Stomach (tissue), 9 donors: Measurements from ENCODE around the gene NDUFA9. TPM values are rescaled to one million over a fixed set of nuclear protein-coding genes. Genes with fewer than 3 reads are reported as not detected.

ENCODE experiments used
- DNase-seq, 2 donors: peaks; one replicate each; pipeline versions ENCODE4 v3.0.0 to v3.0.0-alpha.2; 2013 to 2019
- H3K27ac ChIP-seq, 5 donors: fragments of 200-600 bp in 4 of 5; sonication (generic) in 4 of 5; one replicate each; pipeline ENCODE4 v1.5.1; 2013 to 2019; ENCODE audit warnings: mild to moderate bottlenecking in 1 of 5, moderate library complexity in 1 of 5
- H3K27me3 ChIP-seq, 3 donors: fragments of 200-600 bp; sonication (generic); one replicate each; pipeline ENCODE4 v1.5.1; 2017 to 2019; ENCODE audit warnings: mixed run types in 1 of 3
- H3K36me3 ChIP-seq, 4 donors: fragments of 200-600 bp; sonication (generic); 1 replicate in 3 of 4; 2 replicates in 1 of 4; pipeline ENCODE4 v1.5.1; 2016 to 2019
- H3K4me1 ChIP-seq, 4 donors: fragments of 200-600 bp; sonication (generic); one replicate each; pipeline ENCODE4 v1.5.1; 2016 to 2019
- H3K4me3 ChIP-seq, 4 donors: fragments of 200-600 bp; sonication (generic) in 3 of 4; one replicate each; pipeline ENCODE4 v1.5.1; 2016 to 2019; ENCODE audit warnings: mild to moderate bottlenecking in 1 of 4
- H3K9me3 ChIP-seq, 4 donors: fragments of 200-600 bp; sonication (generic); one replicate each; pipeline ENCODE4 v1.5.1; 2016 to 2019
- CTCF ChIP-seq, 7 experiments: fragments of 450-650 bp in 4 of 7; fragments of 200-600 bp in 3 of 7; sonication (generic) in 3 of 7; IDR thresholded peaks; one replicate each; pipeline ENCODE4 v1.5.1; 2016 to 2019; ENCODE audit warnings: antibody characterized with exemption in 7 of 7, control low read depth in 2 of 7, mild to moderate bottlenecking in 1 of 7
- EP300 ChIP-seq: sonication (generic); formaldehyde crosslinking; IDR thresholded peaks from one replicate; pipeline ENCODE4 v1.6.1; 2017; ENCODE audit warnings: antibody characterized with exemption
- POLR2A ChIP-seq, 4 donors: fragments of 450-650 bp; IDR thresholded peaks; one replicate each; pipeline ENCODE4 v1.6.1; 2016; ENCODE audit warnings: antibody characterized with exemption in 4 of 4, control low read depth in 2 of 4, mild to moderate bottlenecking in 1 of 4, moderate library complexity in 1 of 4
- POLR2AphosphoS5 ChIP-seq, 3 donors: sonication (generic); formaldehyde crosslinking; IDR thresholded peaks; one replicate each; pipeline ENCODE4 v1.6.1; 2016; ENCODE audit warnings: antibody characterized with exemption in 3 of 3
- WGBS, 5 donors: extraction: QIAGEN DNeasy Blood & Tissue Kit in 3 of 5; methylation state at CpG; one replicate each; pipeline versions ENCODE4 v1.1.5 to v1.1.7; 2013 to 2018; 5-methylcytosine and 5-hydroxymethylcytosine counted together
- intact Hi-C: fragments of 100-400 bp; cut with DNase I; formaldehyde crosslinking; loops from one replicate; pipeline ENCODE4 v1.15.1; 2023; ENCODE audit warnings: low total_unique reads
- polyA plus RNA-seq, 3 donors: library from polyadenylated mRNA; stranded (reverse); fragments of 200-250 nt; gene quantifications; one replicate each; pipeline ENCODE4 v1.2.3, GENCODE V29; 2013
- total RNA-seq, 5 donors: library from RNA; depleted of rRNA; stranded (reverse); fragments of >200 nt; gene quantifications; one replicate each; pipeline versions ENCODE4 v1.1.0 to v1.2.3, GENCODE V29; 2014 to 2016
- donor health status: healthy with polysubstance abuse.
- donor health status: Bipolar disorder and iron deficiency.
- donor health status: healthy.

Gene NDUFA9
- total and polyA plus RNA-seq, 8 donors: 10.5 to 72.4 (median 54.4) TPM

GRCh38 chr12:4615667-4616066, 33.2 kb upstream of the NDUFA9 start:
- no peaks in the 10 kb centered on the region for H3K9me3 ChIP-seq
- DNase-seq: no peak
- H3K27me3 ChIP-seq: no peaks in the 10 kb centered on the region
- intact Hi-C loops: no loop called here
- H3K36me3 ChIP-seq: peaks cover 25 to 56% (median 55%) of the 10 kb centered on the region in 4 donors
- no peak overlapping the region for H3K27ac ChIP-seq
- no peak overlapping the region for H3K4me3 ChIP-seq
- WGBS, 5 donors: 87 to 95% (median 90%) methylated on average over 9 of the region's 9 CpGs
- H3K4me1 ChIP-seq: no peaks in the 10 kb centered on the region
- TF ChIP-seq POLR2AphosphoS5 (IDR thresholded peaks at IDR 0.05) (no peak), POLR2A (IDR thresholded peaks at IDR 0.05) (no peak), CTCF (IDR thresholded peaks at IDR 0.05) (no peak), EP300 (no peak)

GRCh38 chr12:4621511-4621910, 27.4 kb upstream of the NDUFA9 start:
- WGBS, 5 donors: 91 to 95% (median 93%) methylated on average over 3 of the region's 3 CpGs
- Histone ChIP-seq H3K27me3 (no peaks in the 10 kb centered on the region), H3K4me3 (no peak overlapping the region), H3K9me3 (no peaks in the 10 kb centered on the region), H3K27ac (no peak overlapping the region), H3K4me1 (no peaks in the 10 kb centered on the region), H3K36me3 (no peaks in the 10 kb centered on the region)
- TF ChIP-seq EP300 (no peak), CTCF (IDR thresholded peaks at IDR 0.05) (no peak), POLR2AphosphoS5 (IDR thresholded peaks at IDR 0.05) (no peak), POLR2A (IDR thresholded peaks at IDR 0.05) (no peak)
- no peak for DNase-seq
- intact Hi-C loops: no loop called here

- Histone ChIP-seq H3K27ac (no peak overlapping the region), H3K4me3 (no peak overlapping the region), H3K27me3 (no peaks in the 10 kb centered on the region), H3K4me1 (no peaks in the 10 kb centered on the region), H3K9me3 (no peaks in the 10 kb centered on the region), H3K36me3 (no peaks in the 10 kb centered on the region)
- DNase-seq: no peak
- WGBS, 5 donors: 78 to 97% (median 90%) methylated on average over 5 of the region's 5 CpGs
- intact Hi-C loops: no loop called here
- no peak for TF ChIP-seq POLR2AphosphoS5 (IDR thresholded peaks at IDR 0.05)
- TF ChIP-seq EP300: no peak
- TF ChIP-seq CTCF (IDR thresholded peaks at IDR 0.05): no peak
- no peak for TF ChIP-seq POLR2A (IDR thresholded peaks at IDR 0.05)
Measured at GRCh38 chr12:4626543-4626942, 22.4 kb upstream of the NDUFA9 start.

- no peak for DNase-seq
- Histone ChIP-seq H3K9me3 (no peaks in the 10 kb centered on the region), H3K27me3 (no peaks in the 10 kb centered on the region), H3K27ac (no peak overlapping the region), H3K4me1 (no peaks in the 10 kb centered on the region), H3K36me3 (no peaks in the 10 kb centered on the region), H3K4me3 (no peak overlapping the region)
- intact Hi-C loops: no loop called here
- 92 to 96% (median 93%) methylated on average over 10 of the region's 10 CpGs for WGBS, 5 donors
- TF ChIP-seq POLR2A (IDR thresholded peaks at IDR 0.05) (no peak), EP300 (no peak), CTCF (IDR thresholded peaks at IDR 0.05) (no peak), POLR2AphosphoS5 (IDR thresholded peaks at IDR 0.05) (no peak)
Measured at GRCh38 chr12:4628406-4628805, 20.5 kb upstream of the NDUFA9 start.
